Measurements from ENCODE around the gene MVD.

Gene MVD

GRCh38 chr16:88702371-88703210 is 39.7 kb upstream of the MVD start:
- no peak overlapping the region for H3K9ac ChIP-seq (ENCODE audit: low read length)
- H3K27ac ChIP-seq (ENCODE audit: low read depth, low read length): no peak overlapping the region

GRCh38 chr16:88701581-88702370 is 38.9 kb upstream of the MVD start:
- Histone ChIP-seq H3K9ac (ENCODE audit: low read length) (peak overlapping the region; percentile 50), H3K79me2 (ENCODE audit: insufficient read depth, low read length) (peaks cover 3% of the 10 kb centered on the region; the same call in 1 of the 2 replicates), H3K9me3 (ENCODE audit: insufficient read depth, low read length) (no peaks in the 10 kb centered on the region), H3K36me3 (ENCODE audit: low read length) (no peaks in the 10 kb centered on the region), H3K4me3 (ENCODE audit: insufficient read depth, low read length, poor library complexity, severe bottlenecking) (no peak overlapping the region), H2AFZ (ENCODE audit: low read depth, low read length, severe bottlenecking) (no peak overlapping the region), H4K20me1 (ENCODE audit: low read depth, low read length) (no peaks in the 10 kb centered on the region; the same call in 1 of the 2 replicates), H3K4me2 (ENCODE audit: low read depth, low read length, poor library complexity, severe bottlenecking) (peak overlapping the region; percentile 52), H3K27me3 (ENCODE audit: low read length) (no peaks in the 10 kb centered on the region), H3K9me2 (replicated peaks; ENCODE audit: insufficient read depth, low read length) (no peaks in the 10 kb centered on the region), H3F3A (ENCODE audit: insufficient read depth) (no peaks in the 10 kb centered on the region), H3K27ac (ENCODE audit: low read depth, low read length) (no peak overlapping the region)
- TF ChIP-seq CTCF (IDR thresholded peaks at IDR 0.05; ENCODE audit: insufficient read depth, low read length, poor library complexity, severe bottlenecking) (no peak), EZH2phosphoT487 (conservative IDR thresholded peaks at IDR 0.05; ENCODE audit: low read length) (no peak)

More at GRCh38 chr16:88702371-88703210, 39.7 kb upstream of the MVD start:
- Histone ChIP-seq H3K36me3 (ENCODE audit: low read length) (no peaks in the 10 kb centered on the region), H3K4me2 (ENCODE audit: low read depth, low read length, poor library complexity, severe bottlenecking) (no peak overlapping the region), H4K20me1 (ENCODE audit: low read depth, low read length) (no peaks in the 10 kb centered on the region; the same call in 1 of the 2 replicates), H2AFZ (ENCODE audit: low read depth, low read length, severe bottlenecking) (no peak overlapping the region), H3K27me3 (ENCODE audit: low read length) (no peaks in the 10 kb centered on the region), H3K9me3 (ENCODE audit: insufficient read depth, low read length) (no peaks in the 10 kb centered on the region), H3F3A (ENCODE audit: insufficient read depth) (no peaks in the 10 kb centered on the region), H3K79me2 (ENCODE audit: insufficient read depth, low read length) (peaks cover 5% of the 10 kb centered on the region; the same call in 1 of the 2 replicates), H3K9me2 (replicated peaks; ENCODE audit: insufficient read depth, low read length) (no peaks in the 10 kb centered on the region), H3K4me3 (ENCODE audit: insufficient read depth, low read length, poor library complexity, severe bottlenecking) (no peak overlapping the region)
- no peak for TF ChIP-seq CTCF (IDR thresholded peaks at IDR 0.05; ENCODE audit: insufficient read depth, low read length, poor library complexity, severe bottlenecking)
- no peak for TF ChIP-seq EZH2phosphoT487 (conservative IDR thresholded peaks at IDR 0.05; ENCODE audit: low read length)

GRCh38 chr16:88700636-88701482 is 38.0 kb upstream of the MVD start:
- Histone ChIP-seq H3K27ac (ENCODE audit: low read depth, low read length) (0 out of 2 replicates have a peak overlapping the region, but pooled peaks have one; percentile 22), H3F3A (ENCODE audit: insufficient read depth) (no peaks in the 10 kb centered on the region), H2AFZ (ENCODE audit: low read depth, low read length, severe bottlenecking) (peak overlapping the region; percentile 37), H3K79me2 (ENCODE audit: insufficient read depth, low read length) (no peaks in the 10 kb centered on the region), H3K4me2 (ENCODE audit: low read depth, low read length, poor library complexity, severe bottlenecking) (peak overlapping the region; percentile 52), H3K9ac (ENCODE audit: low read length) (peak overlapping the region; percentile 50), H4K20me1 (ENCODE audit: low read depth, low read length) (no peaks in the 10 kb centered on the region; the same call in 1 of the 2 replicates), H3K36me3 (ENCODE audit: low read length) (no peaks in the 10 kb centered on the region), H3K9me2 (replicated peaks; ENCODE audit: insufficient read depth, low read length) (no peaks in the 10 kb centered on the region), H3K4me3 (ENCODE audit: insufficient read depth, low read length, poor library complexity, severe bottlenecking) (peak overlapping the region; percentile 24), H3K27me3 (ENCODE audit: low read length) (no peaks in the 10 kb centered on the region), H3K9me3 (ENCODE audit: insufficient read depth, low read length) (no peaks in the 10 kb centered on the region)
- TF ChIP-seq CTCF (IDR thresholded peaks at IDR 0.05; ENCODE audit: insufficient read depth, low read length, poor library complexity, severe bottlenecking) (no peak), EZH2phosphoT487 (conservative IDR thresholded peaks at IDR 0.05; ENCODE audit: low read length) (no peak)

Data from SU-DHL-6 (cell line).